Type B pancreatic cell (in vitro differentiated cells): ENCODE data around the gene CD34. TPM values are rescaled to one million over a fixed set of nuclear protein-coding genes. Genes with fewer than 3 reads are reported as not detected.

Experiments used
- DNase-seq: peaks from one replicate; pipeline ENCODE4 v3.0.0; 2021; ENCODE audit warnings: mixed read lengths; ENCODE audit not compliant: unreplicated experiment; ENCODE audit errors: extremely low spot score
- H3K27ac Mint-ChIP-seq: 2 replicates; pipeline ENCODE4 v1.8.0; 2021; ENCODE audit warnings: mild to moderate bottlenecking, mixed read lengths
- H3K27me3 Mint-ChIP-seq: 2 replicates; pipeline ENCODE4 v1.8.0; 2021; ENCODE audit warnings: mixed read lengths
- H3K36me3 Mint-ChIP-seq: 2 replicates; pipeline ENCODE4 v1.8.0; 2021; ENCODE audit warnings: mixed read lengths
- H3K4me1 Mint-ChIP-seq: one replicate; pipeline ENCODE4 v1.8.0; 2021; ENCODE audit warnings: mixed read lengths; ENCODE audit not compliant: unreplicated experiment
- H3K4me3 Mint-ChIP-seq: 2 replicates; pipeline ENCODE4 v1.8.0; 2021; ENCODE audit warnings: mild to moderate bottlenecking, mixed read lengths
- H3K9me3 Mint-ChIP-seq: 2 replicates; pipeline ENCODE4 v1.8.0; 2021; ENCODE audit warnings: mixed read lengths
- total RNA-seq: library from RNA; stranded (reverse); gene quantifications from 2 replicates; pipeline ENCODE4 v1.2.1, GENCODE V29; 2021; ENCODE audit warnings: low replicate concordance
- TF ChIP-seq, protein P1 (sequence below): fragments of 200-600 bp; sonication (generic); conservative IDR thresholded peaks from 2 replicates; pipeline ENCODE4 v1.5.0; 2021; ENCODE audit warnings: antibody characterized with exemption, mild to moderate bottlenecking

Gene CD34
- total RNA-seq, 1 donor from 2014 or later: 0.34 TPM

DNA sequence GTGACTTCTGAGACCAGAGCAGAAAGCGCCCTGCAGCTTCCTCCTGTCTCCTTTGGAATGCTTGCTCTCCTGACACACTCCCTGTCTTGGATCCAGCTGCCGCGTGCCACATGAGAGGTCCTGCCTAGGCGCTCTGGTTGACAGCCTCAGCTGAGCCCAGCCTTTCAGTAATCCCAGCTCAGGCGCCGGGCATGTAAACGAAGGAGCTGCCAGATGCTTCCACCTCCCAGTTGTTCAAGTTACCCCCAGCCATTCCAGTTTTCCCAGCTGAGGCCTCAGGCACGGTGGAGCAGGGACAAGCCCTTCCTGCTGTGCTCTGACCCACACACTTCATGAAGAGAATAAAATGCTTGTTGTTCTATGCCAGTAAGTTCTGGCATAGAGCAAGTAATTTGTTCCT, 14.3 kb upstream of the CD34 start:
- no peak for DNase-seq

DNA sequence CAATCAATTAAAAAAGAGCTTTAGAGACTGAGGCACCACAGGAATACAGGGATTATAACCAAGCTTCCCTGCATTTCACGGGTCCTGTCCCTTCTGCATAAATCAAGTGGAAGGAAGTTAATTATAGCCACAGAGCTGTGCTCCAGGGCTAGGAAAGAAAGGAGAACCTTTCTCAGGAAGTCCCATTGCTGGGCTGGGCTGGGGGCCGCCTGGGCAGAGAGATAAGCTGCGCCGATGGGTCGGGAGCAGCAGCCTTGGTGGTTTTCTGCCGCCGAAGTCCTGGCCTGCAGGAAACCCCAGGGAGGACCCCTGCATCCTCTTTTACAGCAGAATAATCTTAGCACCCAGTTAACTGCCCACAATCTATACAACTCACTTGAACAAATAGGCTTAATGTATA, 12.6 kb upstream of the CD34 start:
- Mint-ChIP-seq H3K4me1 (peaks cover 14% of the 10 kb centered on the region), H3K4me3 (no peak overlapping the region), H3K27ac (no peak overlapping the region), H3K27me3 (peaks cover 45% of the 10 kb centered on the region), H3K36me3 (no peaks in the 10 kb centered on the region), H3K9me3 (no peaks in the 10 kb centered on the region)
- no peak for DNase-seq
- TF ChIP-seq, protein P1, sequence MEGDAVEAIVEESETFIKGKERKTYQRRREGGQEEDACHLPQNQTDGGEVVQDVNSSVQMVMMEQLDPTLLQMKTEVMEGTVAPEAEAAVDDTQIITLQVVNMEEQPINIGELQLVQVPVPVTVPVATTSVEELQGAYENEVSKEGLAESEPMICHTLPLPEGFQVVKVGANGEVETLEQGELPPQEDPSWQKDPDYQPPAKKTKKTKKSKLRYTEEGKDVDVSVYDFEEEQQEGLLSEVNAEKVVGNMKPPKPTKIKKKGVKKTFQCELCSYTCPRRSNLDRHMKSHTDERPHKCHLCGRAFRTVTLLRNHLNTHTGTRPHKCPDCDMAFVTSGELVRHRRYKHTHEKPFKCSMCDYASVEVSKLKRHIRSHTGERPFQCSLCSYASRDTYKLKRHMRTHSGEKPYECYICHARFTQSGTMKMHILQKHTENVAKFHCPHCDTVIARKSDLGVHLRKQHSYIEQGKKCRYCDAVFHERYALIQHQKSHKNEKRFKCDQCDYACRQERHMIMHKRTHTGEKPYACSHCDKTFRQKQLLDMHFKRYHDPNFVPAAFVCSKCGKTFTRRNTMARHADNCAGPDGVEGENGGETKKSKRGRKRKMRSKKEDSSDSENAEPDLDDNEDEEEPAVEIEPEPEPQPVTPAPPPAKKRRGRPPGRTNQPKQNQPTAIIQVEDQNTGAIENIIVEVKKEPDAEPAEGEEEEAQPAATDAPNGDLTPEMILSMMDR: no peak

More for the DNA sequence above, 14.3 kb upstream of the CD34 start:
- H3K27ac Mint-ChIP-seq: no peak overlapping the region
- H3K4me3 Mint-ChIP-seq: no peak overlapping the region
- TF ChIP-seq, protein P1: no peak
- peaks cover 37% of the 10 kb centered on the region for H3K27me3 Mint-ChIP-seq
- peaks cover 2% of the 10 kb centered on the region for H3K9me3 Mint-ChIP-seq
- peaks cover 8% of the 10 kb centered on the region for H3K4me1 Mint-ChIP-seq
- no peaks in the 10 kb centered on the region for H3K36me3 Mint-ChIP-seq

DNA sequence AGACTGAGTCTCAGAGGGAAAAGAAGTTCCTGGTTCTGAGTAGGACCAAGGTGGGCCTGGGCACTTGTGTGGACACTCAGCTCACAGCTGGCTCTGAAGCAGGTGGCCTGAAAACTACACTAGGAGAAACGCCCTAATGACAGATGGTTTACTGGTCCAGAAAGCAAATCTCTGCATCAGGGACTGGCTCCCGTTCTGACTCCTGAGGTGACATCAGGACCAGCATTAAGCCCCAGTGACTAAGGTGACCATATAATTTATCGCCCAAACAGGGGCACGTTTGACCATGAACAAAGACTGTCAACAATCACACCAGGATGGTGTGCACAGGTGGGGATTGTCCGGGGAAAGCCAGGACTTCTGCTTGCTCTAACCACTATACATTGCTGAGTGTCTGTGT, 12.2 kb upstream of the CD34 start:
- Mint-ChIP-seq H3K4me3 (no peak overlapping the region), H3K9me3 (no peaks in the 10 kb centered on the region), H3K27me3 (peaks cover 44% of the 10 kb centered on the region), H3K27ac (no peak overlapping the region), H3K4me1 (peaks cover 16% of the 10 kb centered on the region), H3K36me3 (no peaks in the 10 kb centered on the region)
- DNase-seq: no peak
- TF ChIP-seq, protein P1: no peak

DNA sequence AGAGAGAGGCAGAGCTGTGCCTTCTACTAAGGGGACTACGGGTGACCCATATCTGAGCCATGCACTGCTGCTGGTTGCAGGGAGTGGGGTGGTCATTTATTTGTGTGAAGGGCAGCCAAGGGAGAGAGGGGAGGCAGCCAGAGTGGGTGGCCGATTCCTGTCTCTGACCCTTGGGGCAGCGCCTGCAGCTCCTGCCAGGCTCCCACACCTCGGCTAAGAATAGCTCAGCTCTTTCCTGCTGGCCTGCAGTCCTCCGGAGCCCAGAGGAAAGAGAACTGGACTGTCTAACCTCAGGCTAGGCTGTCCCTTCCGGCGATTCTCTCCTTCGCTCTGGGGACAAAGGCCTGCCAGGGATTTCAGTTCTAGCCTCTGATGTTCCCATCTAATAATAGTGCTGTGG, 11.6 kb upstream of the CD34 start:
- peaks cover 49% of the 10 kb centered on the region for H3K27me3 Mint-ChIP-seq
- H3K27ac Mint-ChIP-seq: no peak overlapping the region
- H3K4me1 Mint-ChIP-seq: peaks cover 22% of the 10 kb centered on the region
- no peak overlapping the region for H3K4me3 Mint-ChIP-seq
- H3K9me3 Mint-ChIP-seq: no peaks in the 10 kb centered on the region
- TF ChIP-seq, protein P1: no peak
- DNase-seq: no peak
- H3K36me3 Mint-ChIP-seq: peaks cover 3% of the 10 kb centered on the region

DNA sequence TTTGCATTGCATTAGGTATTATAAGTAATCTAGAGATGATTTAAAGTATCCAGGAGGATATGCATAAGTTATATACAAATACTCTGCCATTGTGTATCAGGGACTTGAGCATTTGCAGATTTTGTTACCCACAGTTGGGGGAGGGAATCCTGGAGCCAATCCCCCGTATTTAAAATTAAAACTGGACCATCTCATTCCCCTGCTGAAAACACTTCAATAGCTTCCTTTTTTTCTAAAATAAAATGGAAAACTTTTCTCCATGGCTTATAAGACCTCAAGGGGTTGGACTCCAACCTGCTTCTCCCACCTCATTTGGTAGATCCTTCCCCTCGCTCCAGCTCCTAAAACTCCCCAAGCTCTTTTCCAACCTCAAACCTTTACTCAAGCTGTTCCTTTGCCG, 10.4 kb upstream of the CD34 start:
- Mint-ChIP-seq H3K36me3 (peaks cover 3% of the 10 kb centered on the region), H3K27ac (no peak overlapping the region), H3K4me3 (no peak overlapping the region), H3K4me1 (peaks cover 22% of the 10 kb centered on the region), H3K27me3 (peaks cover 46% of the 10 kb centered on the region), H3K9me3 (no peaks in the 10 kb centered on the region)
- no peak for DNase-seq
- TF ChIP-seq, protein P1: no peak

DNA sequence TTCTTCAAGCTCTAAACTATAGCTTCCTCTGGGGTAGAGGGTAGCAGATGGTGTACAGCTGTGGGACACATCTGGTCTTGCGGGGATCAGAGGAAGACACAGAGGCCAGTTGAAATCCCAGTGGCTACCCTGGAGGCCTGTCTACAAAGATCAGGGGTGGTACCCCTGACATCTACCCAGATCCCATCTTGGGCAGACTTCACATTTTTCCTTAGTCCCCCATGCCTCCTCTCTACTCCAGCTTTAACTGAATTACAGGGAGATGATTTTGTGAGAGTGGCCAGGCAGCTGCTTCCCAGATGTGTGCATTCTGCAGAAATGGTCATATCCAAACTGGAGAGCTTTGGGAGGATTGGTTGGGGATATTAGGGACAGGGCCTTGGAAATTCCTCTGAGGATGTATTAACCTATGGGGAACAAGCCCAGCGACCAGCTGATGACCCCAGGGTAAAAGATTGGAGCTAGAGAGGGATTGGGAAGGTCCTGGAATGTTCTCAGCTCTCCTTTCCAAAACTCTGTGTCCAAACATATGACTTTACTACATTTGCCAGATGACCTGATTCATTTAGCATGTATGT, 9.6 kb upstream of the CD34 start:
- TF ChIP-seq, protein P1: no peak
- Mint-ChIP-seq H3K9me3 (no peaks in the 10 kb centered on the region), H3K27me3 (peaks cover 46% of the 10 kb centered on the region), H3K4me3 (no peak overlapping the region), H3K27ac (no peak overlapping the region), H3K36me3 (peaks cover 3% of the 10 kb centered on the region), H3K4me1 (peaks cover 22% of the 10 kb centered on the region)
- DNase-seq: no peak
